Stomach smooth muscle (tissue), 2 donors: Measurements from ENCODE around the gene SERF2.
"Not testable (repeated sequence)": the region's sequence is repeated elsewhere in the genome, so short reads cannot be mapped to it uniquely, and the experiment has no call there.

Source experiments
- H3K27ac ChIP-seq: one replicate; pipeline ENCODE4 v1.7.0; 2013; ENCODE audit warnings: mild to moderate bottlenecking, low read length, inconsistent platforms
- H3K27me3 ChIP-seq, 2 donors: one replicate each; pipeline ENCODE4 v1.7.0; 2013; ENCODE audit warnings: low read length in 2 of 2; ENCODE audit not compliant: insufficient read depth in 2 of 2, control insufficient read depth in 1 of 2
- H3K36me3 ChIP-seq, 2 donors: one replicate each; pipeline ENCODE4 v1.7.0; 2013; ENCODE audit warnings: low read length in 2 of 2; ENCODE audit not compliant: control insufficient read depth in 2 of 2, insufficient read depth in 2 of 2
- H3K4me1 ChIP-seq: one replicate; pipeline ENCODE4 v1.7.0; 2013; ENCODE audit warnings: low read length; ENCODE audit not compliant: control insufficient read depth, insufficient read depth
- H3K4me3 ChIP-seq, 2 donors: one replicate each; pipeline ENCODE4 v1.7.0; 2013; ENCODE audit warnings: low read length in 2 of 2
- H3K9ac ChIP-seq, 2 donors: one replicate each; pipeline ENCODE4 v1.7.0; 2013; ENCODE audit warnings: low read length in 2 of 2, mild to moderate bottlenecking in 1 of 2
- H3K9me3 ChIP-seq, 2 donors: one replicate each; pipeline ENCODE4 v1.7.0; 2013; ENCODE audit warnings: low read length in 2 of 2; ENCODE audit not compliant: control insufficient read depth in 2 of 2
- donor health status: healthy.
- donor health status: Pancreatic carcinoma.

SERF2 gene

GRCh38 chr15:43794269-43795037 lies 2.3 kb downstream of the SERF2 start:
- Histone ChIP-seq H3K9ac (peak overlapping the region in 1 of 2 donors; percentile 100), H3K4me3 (peak overlapping the region; percentile 32 to 99), H3K9me3 (no peaks in the 10 kb centered on the region), H3K4me1 (peaks cover 41% of the 10 kb centered on the region), H3K36me3 (peaks cover 37 to 44% of the 10 kb centered on the region in 2 donors), H3K27ac (peak overlapping the region; percentile 18), H3K27me3 (no peaks in the 10 kb centered on the region)

DNA sequence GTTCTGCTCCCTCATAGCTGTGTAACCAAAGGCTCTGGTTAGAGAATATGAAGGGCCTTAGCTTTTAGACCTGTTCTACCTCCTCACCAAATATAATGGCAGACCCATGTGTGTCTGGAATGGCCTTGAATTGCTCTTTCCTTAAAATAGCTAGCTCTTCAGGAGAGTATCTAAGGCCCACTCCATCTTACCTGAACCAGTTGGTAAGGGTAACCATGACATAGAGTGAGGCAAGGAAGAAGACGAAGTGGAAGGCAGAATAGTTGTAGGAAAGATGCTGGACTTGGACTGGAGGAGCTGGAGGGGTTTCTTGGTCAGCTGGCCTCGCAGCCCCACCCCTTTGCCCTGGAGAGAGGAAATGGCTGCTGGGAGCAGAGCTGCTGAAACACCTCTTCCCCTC lies 3.1 kb downstream of the SERF2 start:
- H3K27me3 ChIP-seq = no peaks in the 10 kb centered on the region
- H3K4me3 ChIP-seq = no peak overlapping the region
- H3K9me3 ChIP-seq = no peaks in the 10 kb centered on the region
- H3K27ac ChIP-seq = peak overlapping the region; percentile 18
- H3K9ac ChIP-seq = no peak overlapping the region
- H3K36me3 ChIP-seq = peaks cover 41 to 44% of the 10 kb centered on the region in 2 donors
- H3K4me1 ChIP-seq = peaks cover 48% of the 10 kb centered on the region

GRCh38 chr15:43795997-43796396 lies 3.9 kb downstream of the SERF2 start:
- H3K9ac ChIP-seq = no peak overlapping the region
- peaks cover 54% of the 10 kb centered on the region for H3K4me1 ChIP-seq

GRCh38 chr15:43796566-43796965 lies 4.4 kb downstream of the SERF2 start:
- Histone ChIP-seq H3K4me3 (no peak overlapping the region), H3K27ac (no peak overlapping the region), H3K36me3 (peaks cover 41 to 44% of the 10 kb centered on the region in 2 donors), H3K9ac (no peak overlapping the region), H3K27me3 (no peaks in the 10 kb centered on the region), H3K9me3 (no peaks in the 10 kb centered on the region), H3K4me1 (peaks cover 58% of the 10 kb centered on the region)

More at GRCh38 chr15:43795997-43796396, 3.9 kb downstream of the SERF2 start:
- Histone ChIP-seq H3K27ac (no peak overlapping the region), H3K9me3 (no peaks in the 10 kb centered on the region), H3K36me3 (peaks cover 41 to 44% of the 10 kb centered on the region in 2 donors), H3K27me3 (no peaks in the 10 kb centered on the region), H3K4me3 (no peak overlapping the region)

- H3K4me1 ChIP-seq = peaks cover 42% of the 10 kb centered on the region
- no peaks in the 10 kb centered on the region for H3K27me3 ChIP-seq
- no peaks in the 10 kb centered on the region for H3K9me3 ChIP-seq
- H3K36me3 ChIP-seq = peaks cover 34 to 35% of the 10 kb centered on the region in 2 donors
- peak overlapping the region in 1 of 2 donors; percentile 99 for H3K4me3 ChIP-seq
- no peak overlapping the region for H3K9ac ChIP-seq
- peak overlapping the region; percentile 92 for H3K27ac ChIP-seq
These were observed 7.3 kb downstream of the SERF2 start for GRCh38 chr15:43799209-43799944.

- H3K9ac ChIP-seq = peak within 1 kb of the TSS; percentile 76 to 92
- H3K36me3 ChIP-seq = peaks cover 34 to 36% of the 10 kb centered on the region in 2 donors
- no peaks in the 10 kb centered on the region for H3K27me3 ChIP-seq
- peak within 1 kb of the TSS; percentile 92 for H3K27ac ChIP-seq
- H3K9me3 ChIP-seq = no peaks in the 10 kb centered on the region
- H3K4me1 ChIP-seq = peaks cover 37% of the 10 kb centered on the region
- peak within 1 kb of the TSS; percentile 89 to 99 for H3K4me3 ChIP-seq
These were observed 7.8 kb downstream of the SERF2 start, which contains the start of gene SERINC4 for GRCh38 chr15:43799945-43800285. TSS of gene SERINC4 (minus strand) at chr15:43800220. CDS start at chr15:43799986, 234 bp downstream.

GRCh38 chr15:43800286-43801141 lies 8.4 kb downstream of the SERF2 start, which contains the start of gene HYPK:
TSS of gene HYPK (plus strand) at chr15:43800599. CDS start at chr15:43800623, 24 bp downstream.
- Histone ChIP-seq H3K27me3 (no peaks in the 10 kb centered on the region), H3K4me3 (peak within 1 kb of the TSS; percentile 89 to 99), H3K4me1 (peaks cover 31% of the 10 kb centered on the region), H3K9ac (peak within 1 kb of the TSS; percentile 76 to 92), H3K27ac (peak within 1 kb of the TSS; percentile 92), H3K9me3 (no peaks in the 10 kb centered on the region), H3K36me3 (peaks cover 32 to 33% of the 10 kb centered on the region in 2 donors)

DNA sequence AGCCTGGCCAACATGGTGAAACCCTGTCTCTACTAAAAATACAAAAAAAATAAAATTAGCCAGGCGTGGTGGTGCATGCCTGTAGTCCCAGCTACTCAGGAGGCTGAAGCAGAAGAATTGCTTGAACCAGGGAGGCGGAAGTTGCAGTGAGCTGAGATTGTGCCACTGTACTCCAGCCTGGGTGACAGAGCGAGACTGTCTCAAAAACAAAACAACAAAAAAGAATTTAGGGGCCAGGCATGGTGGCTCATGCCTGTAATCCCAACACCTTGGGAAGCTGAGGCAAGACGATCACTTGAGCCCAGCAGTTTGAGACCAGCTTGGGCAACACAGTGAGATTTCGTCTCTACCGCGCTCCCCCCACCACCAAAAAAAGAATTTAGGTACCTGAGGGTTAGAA lies 10.6 kb downstream of the SERF2 start:
- H3K27me3 ChIP-seq, H3K4me3 ChIP-seq, H3K9me3 ChIP-seq, H3K9ac ChIP-seq, H3K27ac ChIP-seq: not testable (repeated sequence)
- Histone ChIP-seq H3K4me1 (peaks cover 25% of the 10 kb centered on the region), H3K36me3 (peaks cover 29 to 32% of the 10 kb centered on the region in 2 donors)

GRCh38 chr15:43808435-43808950 lies 16.4 kb downstream of the SERF2 start:
- Histone ChIP-seq H3K9ac (no peak overlapping the region), H3K36me3 (peaks cover 52 to 58% of the 10 kb centered on the region in 2 donors), H3K9me3 (no peaks in the 10 kb centered on the region), H3K4me1 (no peaks in the 10 kb centered on the region), H3K27ac (no peak overlapping the region), H3K4me3 (no peak overlapping the region), H3K27me3 (no peaks in the 10 kb centered on the region)
